ENCODE measurements around the gene ZBED4. TPM values are rescaled to one million over a fixed set of nuclear protein-coding genes. Genes with fewer than 3 reads are reported as not detected.
A peak's percentile ranks its signal among the peaks of the same experiment; 100 is the strongest.
"Not testable (repeated sequence)": the region's sequence is repeated elsewhere in the genome, so short reads cannot be mapped to it uniquely, and the experiment has no call there.

ZBED4 gene
- total RNA-seq, 1 donor from 2014 or later: 17.3 TPM

DNA sequence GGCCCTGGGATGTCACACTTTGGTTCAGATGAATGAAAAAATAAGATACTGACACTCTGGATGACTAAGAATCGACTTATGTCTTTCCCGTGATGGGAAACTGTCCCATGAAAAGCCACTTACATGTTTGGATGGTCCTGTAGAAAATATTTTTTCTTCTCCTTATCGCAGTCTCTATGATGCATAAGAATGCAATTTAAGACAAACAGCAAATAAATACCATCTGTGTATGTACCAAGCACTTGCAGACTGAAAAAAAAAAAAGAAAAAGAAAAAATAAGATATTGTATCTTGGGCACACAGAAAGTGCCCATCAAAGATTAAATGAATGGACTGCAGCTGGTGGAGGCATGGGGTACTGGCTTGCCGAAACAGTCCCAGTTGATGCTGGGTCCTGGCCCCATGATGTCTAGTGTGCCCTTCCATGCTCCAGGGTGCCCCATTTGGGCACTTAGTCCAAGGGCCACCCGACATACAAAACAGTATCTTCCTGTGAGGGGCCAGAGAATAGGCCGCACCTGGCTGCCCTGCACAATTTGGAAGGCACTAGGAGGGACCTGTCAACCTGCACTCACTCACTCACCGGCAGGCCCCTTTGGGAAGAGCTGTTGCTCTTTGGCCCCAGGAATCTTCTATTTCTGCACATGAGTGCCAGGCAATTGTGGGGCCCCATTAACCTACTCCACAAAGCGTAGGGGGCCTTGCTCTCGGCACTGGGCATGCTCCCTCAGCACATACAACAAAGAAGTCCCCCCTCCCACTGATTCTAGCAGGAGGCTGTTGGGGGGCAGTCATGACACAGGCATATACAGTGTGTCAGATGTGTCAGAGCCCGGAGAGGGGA lies 2.5 kb upstream of the ZBED4 start:
- Mint-ChIP-seq H3K36me3 (ENCODE audit: unreplicated experiment) (no peaks in the 10 kb centered on the region), H3K27me3 (ENCODE audit: unreplicated experiment) (peaks cover 31% of the 10 kb centered on the region), H3K4me1 (ENCODE audit: unreplicated experiment) (peaks cover 30% of the 10 kb centered on the region), H3K9me3 (ENCODE audit: unreplicated experiment) (no peaks in the 10 kb centered on the region), H3K27ac (ENCODE audit: unreplicated experiment) (peak overlapping the region; percentile 47), H3K4me3 (ENCODE audit: unreplicated experiment) (peak overlapping the region; percentile 67)
- DNase-seq (ENCODE audit: extremely low spot score, unreplicated experiment): no peak
- no peak for TF ChIP-seq CTCF (IDR thresholded peaks at IDR 0.05)

- peaks cover 30% of the 10 kb centered on the region for H3K4me1 Mint-ChIP-seq (ENCODE audit: unreplicated experiment)
- not testable (repeated sequence) for H3K36me3 Mint-ChIP-seq (ENCODE audit: unreplicated experiment)
Observed at GRCh38 chr22:49852568-49852897, 1.1 kb upstream of the ZBED4 start.

DNA sequence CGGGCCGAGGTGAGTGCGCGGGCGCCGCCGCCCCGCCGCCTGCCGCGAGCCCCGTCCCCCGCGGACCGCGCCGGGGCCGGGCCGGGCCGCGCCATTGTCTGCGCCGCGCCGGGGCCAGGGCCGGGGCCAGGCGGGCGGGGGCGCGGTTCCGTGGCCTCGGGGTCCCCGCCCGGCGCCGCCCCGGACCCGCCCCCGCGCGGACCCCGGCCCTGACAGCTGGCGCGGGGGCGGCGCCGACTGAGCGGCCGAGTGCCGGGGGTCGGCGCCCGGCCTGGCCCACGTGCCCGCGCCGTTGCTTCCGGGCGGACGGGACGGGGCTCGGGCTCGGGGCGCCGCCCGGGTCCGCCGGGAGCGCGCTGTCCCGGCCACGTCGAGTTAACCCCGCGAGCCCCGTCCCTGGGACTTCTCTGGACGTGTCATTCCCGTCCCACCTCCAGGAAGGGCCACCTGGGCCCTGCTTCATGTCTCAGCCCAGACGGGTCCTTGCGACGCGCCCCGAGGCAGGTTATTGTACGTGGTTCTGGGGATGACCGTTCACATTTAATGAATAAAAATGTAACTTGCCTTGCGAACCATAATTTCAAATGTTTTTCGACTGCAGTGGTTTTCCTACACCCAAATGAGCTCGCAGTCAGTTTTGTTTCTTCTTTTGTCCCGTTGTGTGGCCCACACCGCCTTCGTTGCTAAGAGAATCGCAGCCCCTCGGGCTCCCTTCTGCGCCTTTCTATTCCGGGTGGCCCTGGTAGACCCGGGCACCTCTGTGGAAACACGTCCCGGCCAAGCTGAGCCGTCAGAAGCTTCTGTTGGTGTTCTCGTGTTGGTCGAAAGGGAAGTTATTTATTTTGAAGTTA lies 562 bp downstream of the ZBED4 start:
- H3K27ac Mint-ChIP-seq (ENCODE audit: unreplicated experiment): peak overlapping the region; percentile 96
- H3K36me3 Mint-ChIP-seq (ENCODE audit: unreplicated experiment): no peaks in the 10 kb centered on the region
- H3K9me3 Mint-ChIP-seq (ENCODE audit: unreplicated experiment): no peaks in the 10 kb centered on the region
- peaks cover 30% of the 10 kb centered on the region for H3K4me1 Mint-ChIP-seq (ENCODE audit: unreplicated experiment)
- DNase-seq (ENCODE audit: extremely low spot score, unreplicated experiment): no peak
- peaks cover 12% of the 10 kb centered on the region for H3K27me3 Mint-ChIP-seq (ENCODE audit: unreplicated experiment)
- TF ChIP-seq CTCF (IDR thresholded peaks at IDR 0.05): no peak
- H3K4me3 Mint-ChIP-seq (ENCODE audit: unreplicated experiment): peak overlapping the region; percentile 93

More at GRCh38 chr22:49852568-49852897, 1.1 kb upstream of the ZBED4 start:
- H3K27me3 Mint-ChIP-seq (ENCODE audit: unreplicated experiment): peaks cover 20% of the 10 kb centered on the region
- DNase-seq (ENCODE audit: extremely low spot score, unreplicated experiment); H3K9me3 Mint-ChIP-seq (ENCODE audit: unreplicated experiment): not testable (repeated sequence)
- H3K27ac Mint-ChIP-seq (ENCODE audit: unreplicated experiment): peak overlapping the region; percentile 38
- H3K4me3 Mint-ChIP-seq (ENCODE audit: unreplicated experiment): peak overlapping the region; percentile 70

- TF ChIP-seq CTCF (IDR thresholded peaks at IDR 0.05): no peak
- Mint-ChIP-seq H3K27ac (ENCODE audit: unreplicated experiment) (peak overlapping the region; percentile 96), H3K4me1 (ENCODE audit: unreplicated experiment) (peaks cover 27% of the 10 kb centered on the region), H3K9me3 (ENCODE audit: unreplicated experiment) (no peaks in the 10 kb centered on the region), H3K27me3 (ENCODE audit: unreplicated experiment) (peaks cover 6% of the 10 kb centered on the region), H3K4me3 (ENCODE audit: unreplicated experiment) (peak overlapping the region; percentile 93), H3K36me3 (ENCODE audit: unreplicated experiment) (no peaks in the 10 kb centered on the region)
- DNase-seq (ENCODE audit: extremely low spot score, unreplicated experiment): no peak
Observed at GRCh38 chr22:49855251-49855911, 1.7 kb downstream of the ZBED4 start.

DNA sequence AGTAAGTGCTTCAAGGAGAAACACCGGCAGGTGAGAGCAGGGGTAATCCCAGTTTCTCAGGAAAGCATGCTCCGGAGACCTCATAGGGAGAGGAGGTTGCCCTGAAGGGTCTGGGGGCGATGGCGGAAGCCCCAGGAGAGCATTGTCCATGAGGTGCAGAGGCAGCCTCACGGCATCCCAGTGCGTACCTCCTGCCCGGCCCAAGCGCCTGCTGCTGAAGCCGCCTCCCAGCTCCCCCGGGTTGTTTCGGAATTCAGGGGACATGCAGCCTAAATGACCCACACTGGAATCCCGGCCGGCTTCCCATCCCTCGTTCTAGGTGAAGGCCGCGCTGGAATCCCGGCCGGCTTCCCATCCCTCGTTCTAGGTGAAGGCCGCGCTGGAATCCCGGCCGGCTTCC lies 2.7 kb downstream of the ZBED4 start:
- no peak overlapping the region for H3K27ac Mint-ChIP-seq (ENCODE audit: unreplicated experiment)
- no peaks in the 10 kb centered on the region for H3K36me3 Mint-ChIP-seq (ENCODE audit: unreplicated experiment)
- peak overlapping the region; percentile 93 for H3K4me3 Mint-ChIP-seq (ENCODE audit: unreplicated experiment)
- H3K27me3 Mint-ChIP-seq (ENCODE audit: unreplicated experiment): no peaks in the 10 kb centered on the region
- no peak for TF ChIP-seq CTCF (IDR thresholded peaks at IDR 0.05)
- no peak for DNase-seq (ENCODE audit: extremely low spot score, unreplicated experiment)
- H3K4me1 Mint-ChIP-seq (ENCODE audit: unreplicated experiment): peaks cover 27% of the 10 kb centered on the region
- H3K9me3 Mint-ChIP-seq (ENCODE audit: unreplicated experiment): no peaks in the 10 kb centered on the region
